ENCODE measurements around the gene MUC4. TPM values are rescaled to one million over a fixed set of nuclear protein-coding genes. Genes with fewer than 3 reads are reported as not detected.

MUC4 gene
- total and polyA plus RNA-seq, 9 of the 15 experiments (the other 6 are each of a cell fraction or from before 2014, with no cell fraction given): under 0.01 to 0.21 (median 0.10) TPM; not detected in 4

DNA sequence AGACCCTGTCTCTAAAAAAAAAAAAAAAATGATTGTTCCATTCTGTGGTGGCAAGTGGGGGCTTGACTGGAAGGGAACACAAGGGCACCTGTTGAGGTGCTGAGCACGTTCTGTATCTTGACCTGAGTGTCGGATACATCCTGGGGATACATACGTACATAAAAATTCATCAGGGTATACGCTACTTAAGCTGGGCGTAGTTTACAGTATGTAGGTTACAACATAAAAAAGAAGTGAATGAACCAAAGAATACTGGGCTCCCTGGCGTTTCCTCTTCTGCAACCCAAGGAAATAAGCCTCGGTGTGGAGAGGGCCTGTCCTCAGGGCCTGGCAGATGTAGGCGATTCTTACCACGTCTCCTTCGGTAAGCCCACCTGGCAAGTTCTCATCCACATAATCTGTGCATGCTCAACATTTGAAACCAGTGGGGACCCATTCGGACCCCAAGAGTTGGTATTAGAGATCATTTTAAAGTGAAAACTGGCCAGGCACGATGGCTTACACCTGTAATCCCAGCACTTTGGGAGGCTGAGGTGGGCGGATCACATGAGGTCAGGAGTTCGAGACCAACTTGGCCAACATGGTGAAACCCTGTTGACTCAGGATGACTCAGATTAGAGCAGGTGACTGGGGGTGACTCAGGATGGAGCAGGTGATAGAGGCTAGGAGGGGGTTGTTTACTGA, 96.0 kb downstream of the MUC4 start (continued):
- TF ChIP-seq NFRKB (IDR thresholded peaks at IDR 0.05; ENCODE audit: low read depth) (peak; percentile 32; the same call in 1 of the 2 replicates), EP300 (IDR thresholded peaks at IDR 0.05; ENCODE audit: low read length) (peak; percentile 90), TCF15 (CRISPR knock-in tag; IDR thresholded peaks at IDR 0.05) (no peak; the same call in 1 of the 2 replicates), ZNF830 (CRISPR knock-in tag; IDR thresholded peaks at IDR 0.05) (no peak), CSDE1 (IDR thresholded peaks at IDR 0.05) (no peak), HES1 (IDR thresholded peaks at IDR 0.05; ENCODE audit: low read depth) (peak; percentile 56; the same call in 1 of the 2 replicates), CREB5 (CRISPR knock-in tag; IDR thresholded peaks at IDR 0.05) (no peak), ZNF75A (CRISPR knock-in tag; IDR thresholded peaks at IDR 0.05) (no peak), ARID4B (CRISPR knock-in tag; IDR thresholded peaks at IDR 0.05) (no peak), FOS (IDR thresholded peaks at IDR 0.05; ENCODE audit: extremely low read depth, insufficient read length) (peak; percentile 57), MEIS2 (IDR thresholded peaks at IDR 0.05; ENCODE audit: partially characterized antibody) (no peak), SMARCA4 (IDR thresholded peaks at IDR 0.05) (peak; percentile 96), HNRNPLL (IDR thresholded peaks at IDR 0.05; ENCODE audit: low read depth, low read length, poor library complexity, severe bottlenecking) (no peak), TAL1 (IDR thresholded peaks at IDR 0.05) (peak; percentile 35; the same call in 1 of the 2 replicates), TSHZ1 (CRISPR knock-in tag; IDR thresholded peaks at IDR 0.05) (peak; percentile 68; the same call in 1 of the 2 replicates), POLR2AphosphoS2 (IDR thresholded peaks at IDR 0.05; ENCODE audit: low read length) (no peak), GABPB1 (CRISPR knock-in tag; IDR thresholded peaks at IDR 0.05) (0 out of 2 replicates have a peak, but pooled peaks have one; percentile 36), KDM1A (IDR thresholded peaks at IDR 0.05) (peak; percentile 91 to 92), BRD9 (IDR thresholded peaks at IDR 0.05; ENCODE audit: low read depth, partially characterized antibody) (peak; percentile 74)

All from K562 (cell line).